HG02610 (cell line): ENCODE results near the gene MVB12B.

Experiments used
- ATAC-seq: cut with Tn5 transposase; IDR thresholded peaks from one replicate; pipeline ENCODE4 v1.9.1; 2021; ENCODE audit warnings: mild to moderate bottlenecking, moderate library complexity; ENCODE audit not compliant: unreplicated experiment

The MVB12B gene

GRCh38 chr9:126302730-126303129, 23.9 kb upstream of the MVB12B start:
- ATAC-seq: no peak

GRCh38 chr9:126303488-126303887, 23.1 kb upstream of the MVB12B start:
- ATAC-seq: no peak

GRCh38 chr9:126304207-126304970, 22.2 kb upstream of the MVB12B start:
- ATAC-seq: no peak

- no peak for ATAC-seq
Observed at GRCh38 chr9:126304971-126305320, 21.7 kb upstream of the MVB12B start.

- no peak for ATAC-seq
Observed at GRCh38 chr9:126306071-126306647, 20.5 kb upstream of the MVB12B start.

- no peak for ATAC-seq
Observed at GRCh38 chr9:126307322-126308061, 19.1 kb upstream of the MVB12B start.

- no peak for ATAC-seq
Observed at GRCh38 chr9:126309427-126310189, 17.0 kb upstream of the MVB12B start.

GRCh38 chr9:126312584-126313551, 13.8 kb upstream of the MVB12B start:
- no peak for ATAC-seq

GRCh38 chr9:126316085-126316655, 10.5 kb upstream of the MVB12B start:
- ATAC-seq: no peak

- no peak for ATAC-seq
Observed at GRCh38 chr9:126317513-126317912, 9.1 kb upstream of the MVB12B start.

GRCh38 chr9:126318858-126319257, 7.8 kb upstream of the MVB12B start:
- no peak for ATAC-seq

- ATAC-seq: no peak
Observed at GRCh38 chr9:126319671-126320070, 7.0 kb upstream of the MVB12B start.

- no peak for ATAC-seq
Observed at GRCh38 chr9:126320158-126320922, 6.3 kb upstream of the MVB12B start.

- no peak for ATAC-seq
Observed at GRCh38 chr9:126321742-126322141, 4.9 kb upstream of the MVB12B start.

GRCh38 chr9:126325821-126326220, 808 bp upstream of the MVB12B start:
- ATAC-seq: no peak

- no peak for ATAC-seq
Observed at GRCh38 chr9:126327006-126327713, 531 bp downstream of the MVB12B start.

- no peak for ATAC-seq
Observed at GRCh38 chr9:126327714-126328185, 1.1 kb downstream of the MVB12B start.

GRCh38 chr9:126328407-126328806, 1.8 kb downstream of the MVB12B start:
- no peak for ATAC-seq
